Measurements from ENCODE around the gene RAD17. TPM values are rescaled to one million over a fixed set of nuclear protein-coding genes. Genes with fewer than 3 reads are reported as not detected.
"Not testable (repeated sequence)": the region's sequence is repeated elsewhere in the genome, so short reads cannot be mapped to it uniquely, and the experiment has no call there.

The RAD17 gene
- total and polyA plus RNA-seq, 4 donors: 6.0 to 14.5 (median 11.8) TPM

DNA sequence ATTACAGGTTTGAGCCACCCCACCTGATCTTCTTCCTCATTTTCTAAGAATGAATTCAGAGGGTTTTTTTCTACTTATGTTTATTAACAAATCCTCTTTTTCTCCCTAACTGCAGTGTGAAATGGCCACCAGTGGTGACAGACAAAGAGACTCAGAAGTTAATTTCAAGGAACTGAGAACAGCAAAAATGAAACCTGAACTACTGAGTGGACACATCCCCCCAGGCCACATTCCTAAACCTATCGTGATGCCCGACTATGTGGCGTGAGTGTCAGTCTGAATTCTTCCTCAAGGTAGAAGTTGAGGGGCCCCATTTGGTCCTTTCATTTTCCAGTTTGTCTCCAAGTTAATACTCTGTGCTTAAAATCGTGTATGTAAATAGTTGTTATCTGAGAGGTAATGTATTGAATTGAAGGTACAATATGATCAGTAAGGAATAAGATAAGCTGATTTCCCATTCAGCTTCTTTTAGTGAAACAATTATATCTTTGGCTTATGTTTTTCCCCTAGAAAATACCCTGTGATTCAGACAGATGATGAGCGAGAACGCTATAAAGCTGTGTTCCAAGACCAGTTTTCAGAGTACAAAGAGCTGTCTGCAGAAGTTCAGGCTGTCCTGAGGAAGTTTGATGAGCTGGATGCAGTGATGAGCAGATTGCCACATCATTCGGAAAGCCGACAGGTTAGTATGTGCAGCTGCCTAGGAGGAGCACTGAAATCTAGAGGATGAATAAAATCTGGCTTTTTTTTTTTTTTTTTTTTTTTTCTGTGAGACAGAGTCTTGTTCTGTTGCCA, 63.0 kb downstream of the RAD17 start (continued):
- TF ChIP-seq, protein P1, sequence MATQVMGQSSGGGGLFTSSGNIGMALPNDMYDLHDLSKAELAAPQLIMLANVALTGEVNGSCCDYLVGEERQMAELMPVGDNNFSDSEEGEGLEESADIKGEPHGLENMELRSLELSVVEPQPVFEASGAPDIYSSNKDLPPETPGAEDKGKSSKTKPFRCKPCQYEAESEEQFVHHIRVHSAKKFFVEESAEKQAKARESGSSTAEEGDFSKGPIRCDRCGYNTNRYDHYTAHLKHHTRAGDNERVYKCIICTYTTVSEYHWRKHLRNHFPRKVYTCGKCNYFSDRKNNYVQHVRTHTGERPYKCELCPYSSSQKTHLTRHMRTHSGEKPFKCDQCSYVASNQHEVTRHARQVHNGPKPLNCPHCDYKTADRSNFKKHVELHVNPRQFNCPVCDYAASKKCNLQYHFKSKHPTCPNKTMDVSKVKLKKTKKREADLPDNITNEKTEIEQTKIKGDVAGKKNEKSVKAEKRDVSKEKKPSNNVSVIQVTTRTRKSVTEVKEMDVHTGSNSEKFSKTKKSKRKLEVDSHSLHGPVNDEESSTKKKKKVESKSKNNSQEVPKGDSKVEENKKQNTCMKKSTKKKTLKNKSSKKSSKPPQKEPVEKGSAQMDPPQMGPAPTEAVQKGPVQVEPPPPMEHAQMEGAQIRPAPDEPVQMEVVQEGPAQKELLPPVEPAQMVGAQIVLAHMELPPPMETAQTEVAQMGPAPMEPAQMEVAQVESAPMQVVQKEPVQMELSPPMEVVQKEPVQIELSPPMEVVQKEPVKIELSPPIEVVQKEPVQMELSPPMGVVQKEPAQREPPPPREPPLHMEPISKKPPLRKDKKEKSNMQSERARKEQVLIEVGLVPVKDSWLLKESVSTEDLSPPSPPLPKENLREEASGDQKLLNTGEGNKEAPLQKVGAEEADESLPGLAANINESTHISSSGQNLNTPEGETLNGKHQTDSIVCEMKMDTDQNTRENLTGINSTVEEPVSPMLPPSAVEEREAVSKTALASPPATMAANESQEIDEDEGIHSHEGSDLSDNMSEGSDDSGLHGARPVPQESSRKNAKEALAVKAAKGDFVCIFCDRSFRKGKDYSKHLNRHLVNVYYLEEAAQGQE (IDR thresholded peaks at IDR 0.05): no peak
- TF ChIP-seq JUND (IDR thresholded peaks at IDR 0.05) (no peak), YY1 (IDR thresholded peaks at IDR 0.05) (no peak), FOXA1 (IDR thresholded peaks at IDR 0.05) (no peak)

DNA sequence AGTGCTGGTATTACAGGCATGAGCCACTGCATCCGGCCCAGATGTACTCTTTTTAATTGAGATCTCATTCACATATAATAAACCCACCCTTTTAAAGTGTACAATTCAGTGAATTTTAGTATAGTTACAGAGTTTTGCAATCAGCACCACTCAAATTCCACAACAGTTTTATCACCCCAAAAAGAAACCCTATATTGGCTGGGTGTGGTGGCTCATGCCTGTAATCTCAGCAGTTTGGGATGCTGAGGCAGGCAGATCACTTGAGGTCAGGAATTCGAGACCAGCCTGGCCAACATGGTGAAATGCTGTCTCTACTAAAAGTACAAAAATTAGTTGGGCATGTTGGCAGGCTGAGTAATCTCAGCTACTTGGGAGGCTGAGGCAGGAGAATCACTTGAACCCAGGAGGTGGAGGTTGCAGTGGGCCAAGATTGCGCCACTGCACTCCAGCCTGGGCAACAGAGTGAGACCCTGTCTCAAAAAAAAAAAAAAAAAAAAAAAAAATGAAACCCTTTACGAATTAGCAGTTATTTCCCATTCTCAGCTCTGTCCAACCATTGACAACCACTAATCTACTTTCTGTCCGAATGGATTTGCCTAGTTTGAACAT, 65.8 kb downstream of the RAD17 start:
- H3K36me3 ChIP-seq (ENCODE audit: control insufficient read depth in 4 of 4, insufficient read depth in 3 of 4, low read depth in 1 of 4, low read length in 3 of 4): peaks cover 5 to 30% (median 8%) of the 10 kb centered on the region in 4 donors
- not testable (repeated sequence) for H3K27ac ChIP-seq (ENCODE audit: low read depth in 1 of 2, low read length in 2 of 2); DNase-seq (ENCODE audit: low spot score); H3K4me1 ChIP-seq (ENCODE audit: control insufficient read depth in 4 of 4, insufficient read depth in 4 of 4, low read length in 3 of 4); H3K4me3 ChIP-seq (ENCODE audit: low read depth in 1 of 3, low read length in 3 of 3); H3K9me3 ChIP-seq (ENCODE audit: control insufficient read depth in 4 of 4, low read length in 3 of 4); H3K9ac ChIP-seq (ENCODE audit: low read depth in 1 of 2, low read length in 2 of 2); H3K27me3 ChIP-seq (ENCODE audit: control insufficient read depth in 4 of 4, insufficient read depth in 4 of 4, low read length in 3 of 4)
- WGBS: 92% methylated on average over 5 of the region's 5 CpGs

DNA sequence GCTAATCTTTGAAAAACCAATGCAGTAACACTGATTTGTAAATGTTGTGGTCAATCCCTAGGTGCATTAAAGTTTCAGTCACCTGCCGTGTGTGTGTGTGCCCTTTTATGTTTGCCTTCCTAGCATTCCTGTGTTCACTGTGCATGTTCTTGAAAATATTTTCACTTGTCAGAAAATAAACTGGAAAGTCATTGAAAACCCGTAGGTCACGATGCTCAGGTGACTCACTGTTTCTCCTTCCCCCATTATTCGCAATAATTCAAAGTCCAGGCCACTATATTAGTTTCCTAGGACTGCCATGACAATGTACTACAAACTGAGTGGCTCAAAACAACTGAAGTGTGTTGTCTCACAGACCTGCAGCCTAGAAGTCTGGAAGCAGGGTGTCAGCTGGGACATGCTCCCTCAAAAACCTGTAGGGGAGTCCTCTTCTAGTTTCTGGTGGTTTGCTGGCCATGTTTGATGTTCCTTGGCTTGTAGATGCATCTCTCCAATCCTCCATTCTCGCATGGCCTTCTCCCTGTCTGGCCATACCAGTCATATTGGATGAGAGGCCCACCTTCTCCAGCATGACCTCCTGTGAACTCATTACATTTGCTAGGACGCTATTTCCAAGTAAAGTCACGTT, 74.6 kb downstream of the RAD17 start:
- H3K27me3 ChIP-seq (ENCODE audit: control insufficient read depth in 4 of 4, insufficient read depth in 4 of 4, low read length in 3 of 4): no peaks in the 10 kb centered on the region
- H3K9ac ChIP-seq (ENCODE audit: low read depth in 1 of 2, low read length in 2 of 2): peak overlapping the region in 1 of 2 donors; percentile 5
- peaks cover 0 to 7% (median 2%) of the 10 kb centered on the region in 4 donors for H3K4me1 ChIP-seq (ENCODE audit: control insufficient read depth in 4 of 4, insufficient read depth in 4 of 4, low read length in 3 of 4)
- H3K36me3 ChIP-seq (ENCODE audit: control insufficient read depth in 4 of 4, insufficient read depth in 3 of 4, low read depth in 1 of 4, low read length in 3 of 4): peaks cover 0 to 19% (median 8%) of the 10 kb centered on the region in 4 donors
- H3K9me3 ChIP-seq (ENCODE audit: control insufficient read depth in 4 of 4, low read length in 3 of 4): no peaks in the 10 kb centered on the region
- no peak for DNase-seq (ENCODE audit: low spot score)
- no peak overlapping the region for H3K4me3 ChIP-seq (ENCODE audit: low read depth in 1 of 3, low read length in 3 of 3)
- peak overlapping the region; percentile 85 to 95 for H3K27ac ChIP-seq (ENCODE audit: low read depth in 1 of 2, low read length in 2 of 2)
- 60% methylated on average over 7 of the region's 7 CpGs for WGBS
- TF ChIP-seq, protein P2, sequence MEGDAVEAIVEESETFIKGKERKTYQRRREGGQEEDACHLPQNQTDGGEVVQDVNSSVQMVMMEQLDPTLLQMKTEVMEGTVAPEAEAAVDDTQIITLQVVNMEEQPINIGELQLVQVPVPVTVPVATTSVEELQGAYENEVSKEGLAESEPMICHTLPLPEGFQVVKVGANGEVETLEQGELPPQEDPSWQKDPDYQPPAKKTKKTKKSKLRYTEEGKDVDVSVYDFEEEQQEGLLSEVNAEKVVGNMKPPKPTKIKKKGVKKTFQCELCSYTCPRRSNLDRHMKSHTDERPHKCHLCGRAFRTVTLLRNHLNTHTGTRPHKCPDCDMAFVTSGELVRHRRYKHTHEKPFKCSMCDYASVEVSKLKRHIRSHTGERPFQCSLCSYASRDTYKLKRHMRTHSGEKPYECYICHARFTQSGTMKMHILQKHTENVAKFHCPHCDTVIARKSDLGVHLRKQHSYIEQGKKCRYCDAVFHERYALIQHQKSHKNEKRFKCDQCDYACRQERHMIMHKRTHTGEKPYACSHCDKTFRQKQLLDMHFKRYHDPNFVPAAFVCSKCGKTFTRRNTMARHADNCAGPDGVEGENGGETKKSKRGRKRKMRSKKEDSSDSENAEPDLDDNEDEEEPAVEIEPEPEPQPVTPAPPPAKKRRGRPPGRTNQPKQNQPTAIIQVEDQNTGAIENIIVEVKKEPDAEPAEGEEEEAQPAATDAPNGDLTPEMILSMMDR (IDR thresholded peaks at IDR 0.05; ENCODE audit: low read depth, low read length, missing input control): no peak
- TF ChIP-seq YY1 (IDR thresholded peaks at IDR 0.05) (peak; percentile 92), EGR1 (IDR thresholded peaks at IDR 0.05; ENCODE audit: low read depth in 2 of 2) (peak in 1 of 2 donors; percentile 76), RAD21 (IDR thresholded peaks at IDR 0.05) (peak; percentile 55 to 60), RXRA (IDR thresholded peaks at IDR 0.05) (peak; percentile 56 to 82), HNF4G (IDR thresholded peaks at IDR 0.05) (peak; percentile 83), JUND (IDR thresholded peaks at IDR 0.05) (peak; percentile 97 to 99), FOXA1 (IDR thresholded peaks at IDR 0.05) (no peak), TAF1 (conservative IDR thresholded peaks at IDR 0.05) (no peak), SP1 (IDR thresholded peaks at IDR 0.05) (peak; percentile 91), GABPA (IDR thresholded peaks at IDR 0.05 in 1 of 2, conservative IDR thresholded peaks at IDR 0.05 in 1 of 2) (no peak), HNF4A (conservative IDR thresholded peaks at IDR 0.05) (peak; percentile 94 to 97), FOXA2 (IDR thresholded peaks at IDR 0.05) (peak; percentile 50)
- TF ChIP-seq, protein P1 (IDR thresholded peaks at IDR 0.05): peak; percentile 85
- TF ChIP-seq, protein P3, sequence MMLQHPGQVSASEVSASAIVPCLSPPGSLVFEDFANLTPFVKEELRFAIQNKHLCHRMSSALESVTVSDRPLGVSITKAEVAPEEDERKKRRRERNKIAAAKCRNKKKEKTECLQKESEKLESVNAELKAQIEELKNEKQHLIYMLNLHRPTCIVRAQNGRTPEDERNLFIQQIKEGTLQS (IDR thresholded peaks at IDR 0.05): peak; percentile 93
- TF ChIP-seq, protein P4, sequence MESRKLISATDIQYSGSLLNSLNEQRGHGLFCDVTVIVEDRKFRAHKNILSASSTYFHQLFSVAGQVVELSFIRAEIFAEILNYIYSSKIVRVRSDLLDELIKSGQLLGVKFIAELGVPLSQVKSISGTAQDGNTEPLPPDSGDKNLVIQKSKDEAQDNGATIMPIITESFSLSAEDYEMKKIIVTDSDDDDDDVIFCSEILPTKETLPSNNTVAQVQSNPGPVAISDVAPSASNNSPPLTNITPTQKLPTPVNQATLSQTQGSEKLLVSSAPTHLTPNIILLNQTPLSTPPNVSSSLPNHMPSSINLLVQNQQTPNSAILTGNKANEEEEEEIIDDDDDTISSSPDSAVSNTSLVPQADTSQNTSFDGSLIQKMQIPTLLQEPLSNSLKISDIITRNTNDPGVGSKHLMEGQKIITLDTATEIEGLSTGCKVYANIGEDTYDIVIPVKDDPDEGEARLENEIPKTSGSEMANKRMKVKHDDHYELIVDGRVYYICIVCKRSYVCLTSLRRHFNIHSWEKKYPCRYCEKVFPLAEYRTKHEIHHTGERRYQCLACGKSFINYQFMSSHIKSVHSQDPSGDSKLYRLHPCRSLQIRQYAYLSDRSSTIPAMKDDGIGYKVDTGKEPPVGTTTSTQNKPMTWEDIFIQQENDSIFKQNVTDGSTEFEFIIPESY (IDR thresholded peaks at IDR 0.05): peak; percentile 77
